ENCODE measurements around the gene ENTPD2. TPM values are rescaled to one million over a fixed set of nuclear protein-coding genes. Genes with fewer than 3 reads are reported as not detected.

Gene ENTPD2
- total and polyA plus RNA-seq, 5 donors, result 0.92 to 2.9 (median 1.6) TPM

DNA sequence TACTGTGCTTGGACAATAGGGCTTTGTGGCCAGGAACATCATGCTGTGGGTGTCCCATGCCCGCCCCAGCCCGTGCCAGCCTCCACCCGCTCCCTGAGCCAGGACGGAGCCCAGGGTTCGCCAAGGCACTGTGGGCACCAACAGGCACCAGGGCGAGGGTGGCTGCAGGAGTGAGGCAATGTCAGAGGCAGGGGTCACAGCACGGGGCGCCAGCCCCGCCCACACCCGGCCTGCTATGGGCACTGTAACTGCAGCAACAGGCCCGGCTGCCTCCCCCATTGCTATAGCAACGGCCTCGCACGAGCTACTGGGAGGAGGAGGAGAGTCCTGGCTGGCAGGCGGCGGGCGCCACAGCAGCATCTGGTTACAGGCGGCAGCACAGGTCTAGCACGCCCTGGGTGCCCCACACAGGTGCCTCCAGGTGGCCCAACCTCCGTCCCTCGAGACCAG is 28.3 kb downstream of the ENTPD2 start:
- intact Hi-C loops (cut with DNase I), result loop anchor here in 2 of 4 donors (5.0 kb wide), 2 partner anchors 73 to 78 kb away; partner anchors contain the start of genes C8G (in 1 of the 2) and LCN12 (in 1 of the 2)
- Histone ChIP-seq H3K27ac (ENCODE audit: low read length) (no peak overlapping the region), H3K9me3 (ENCODE audit: control insufficient read depth, low read length) (no peaks in the 10 kb centered on the region), H3K4me3 (ENCODE audit: low read length) (no peak overlapping the region), H3K27me3 (ENCODE audit: control insufficient read depth, insufficient read depth) (no peaks in the 10 kb centered on the region), H3K4me1 (ENCODE audit: control insufficient read depth, insufficient read depth, low read length) (no peaks in the 10 kb centered on the region)
- ATAC-seq, result no peak
- DNase-seq, result peak in 1 of 3 donors; percentile 77
- 82% methylated on average over 21 of the region's 21 CpGs for WGBS

DNA sequence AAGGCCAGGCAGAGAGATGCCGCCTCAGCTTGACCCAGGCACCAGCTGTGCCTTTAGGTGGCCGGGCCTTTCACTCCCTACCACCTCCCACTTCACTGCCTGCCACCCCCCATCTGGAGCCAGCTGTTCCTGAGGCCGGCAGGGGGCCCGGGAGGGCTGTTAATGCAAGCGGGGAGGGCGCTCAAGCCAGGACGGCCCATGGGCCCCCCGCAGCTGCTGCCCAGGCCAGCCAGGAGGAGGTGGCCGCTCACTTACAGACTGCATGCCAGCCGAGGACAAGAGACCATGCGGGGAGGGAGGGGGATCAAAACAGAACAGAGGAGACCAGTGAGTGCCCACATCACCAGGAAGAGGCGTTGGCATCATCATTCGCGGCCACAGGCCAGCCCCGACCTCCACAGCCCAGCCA is 30.3 kb downstream of the ENTPD2 start:
- 82% methylated on average over 15 of the region's 15 CpGs for WGBS
- ATAC-seq (no peak), DNase-seq (no peak)
- no peak overlapping the region for H3K4me3 ChIP-seq (ENCODE audit: low read length)
- H3K4me1 ChIP-seq (ENCODE audit: control insufficient read depth, insufficient read depth, low read length), result no peaks in the 10 kb centered on the region
- intact Hi-C loops (cut with DNase I), result no loop called here
- H3K27ac ChIP-seq (ENCODE audit: low read length), result no peak overlapping the region
- no peaks in the 10 kb centered on the region for H3K27me3 ChIP-seq (ENCODE audit: control insufficient read depth, insufficient read depth)
- H3K9me3 ChIP-seq (ENCODE audit: control insufficient read depth, low read length), result no peaks in the 10 kb centered on the region

DNA sequence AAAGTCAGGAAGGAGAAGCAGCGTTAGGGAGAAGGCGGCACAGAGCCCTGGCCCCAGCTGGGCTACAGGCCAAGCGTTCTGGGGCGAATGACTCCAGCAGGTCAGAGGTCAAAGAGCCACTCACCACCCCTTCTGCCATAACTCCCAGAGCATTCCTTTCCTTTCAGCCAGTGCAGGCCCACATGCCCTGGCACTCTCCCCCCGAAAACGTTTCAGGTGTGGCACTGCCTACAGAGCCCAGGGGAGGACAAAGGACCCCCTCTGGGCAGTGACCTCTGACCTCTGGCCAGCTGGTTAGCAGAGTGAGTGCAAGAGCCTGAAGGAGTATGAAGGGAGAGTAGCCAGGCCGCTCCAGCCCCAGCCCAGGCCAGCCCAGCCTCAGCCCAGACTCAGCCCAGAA is 30.7 kb downstream of the ENTPD2 start:
- Histone ChIP-seq H3K9me3 (ENCODE audit: control insufficient read depth, low read length) (no peaks in the 10 kb centered on the region), H3K27me3 (ENCODE audit: control insufficient read depth, insufficient read depth) (no peaks in the 10 kb centered on the region), H3K4me3 (ENCODE audit: low read length) (no peak overlapping the region), H3K4me1 (ENCODE audit: control insufficient read depth, insufficient read depth, low read length) (no peaks in the 10 kb centered on the region), H3K27ac (ENCODE audit: low read length) (no peak overlapping the region)
- DNase-seq (no peak), ATAC-seq (no peak)
- intact Hi-C loops (cut with DNase I), result no loop called here
- WGBS, result 81% methylated on average over 7 of the region's 7 CpGs

GRCh38 chr9:137022662-137023008 is 31.2 kb downstream of the ENTPD2 start:
- Histone ChIP-seq H3K4me3 (ENCODE audit: low read length) (no peak overlapping the region), H3K27me3 (ENCODE audit: control insufficient read depth, insufficient read depth) (no peaks in the 10 kb centered on the region), H3K27ac (ENCODE audit: low read length) (no peak overlapping the region), H3K9me3 (ENCODE audit: control insufficient read depth, low read length) (no peaks in the 10 kb centered on the region), H3K4me1 (ENCODE audit: control insufficient read depth, insufficient read depth, low read length) (no peaks in the 10 kb centered on the region)
- intact Hi-C loops (cut with DNase I), result no loop called here
- 94% methylated on average over 23 of the region's 23 CpGs for WGBS
- DNase-seq (no peak), ATAC-seq (no peak)

GRCh38 chr9:137021979-137022661 is 31.7 kb downstream of the ENTPD2 start:
- H3K27me3 ChIP-seq (ENCODE audit: control insufficient read depth, insufficient read depth), result no peaks in the 10 kb centered on the region
- no peaks in the 10 kb centered on the region for H3K4me1 ChIP-seq (ENCODE audit: control insufficient read depth, insufficient read depth, low read length)
- WGBS, result 62% methylated on average over 30 of the region's 30 CpGs
- ATAC-seq (peak; percentile 17 to 27), DNase-seq (no peak)
- intact Hi-C loops (cut with DNase I), result no loop called here
- no peak overlapping the region for H3K27ac ChIP-seq (ENCODE audit: low read length)
- H3K9me3 ChIP-seq (ENCODE audit: control insufficient read depth, low read length), result no peaks in the 10 kb centered on the region
- H3K4me3 ChIP-seq (ENCODE audit: low read length), result no peak overlapping the region

GRCh38 chr9:137021568-137021978 is 32.3 kb downstream of the ENTPD2 start:
- no peaks in the 10 kb centered on the region for H3K4me1 ChIP-seq (ENCODE audit: control insufficient read depth, insufficient read depth, low read length)
- intact Hi-C loops (cut with DNase I), result no loop called here
- ATAC-seq (no peak), DNase-seq (no peak)
- no peaks in the 10 kb centered on the region for H3K9me3 ChIP-seq (ENCODE audit: control insufficient read depth, low read length)
- no peak overlapping the region for H3K4me3 ChIP-seq (ENCODE audit: low read length)
- 93% methylated on average over 6 of the region's 6 CpGs for WGBS
- H3K27ac ChIP-seq (ENCODE audit: low read length), result no peak overlapping the region
- no peaks in the 10 kb centered on the region for H3K27me3 ChIP-seq (ENCODE audit: control insufficient read depth, insufficient read depth)

GRCh38 chr9:137020771-137021567 is 32.9 kb downstream of the ENTPD2 start:
- H3K4me3 ChIP-seq (ENCODE audit: low read length), result no peak overlapping the region
- H3K9me3 ChIP-seq (ENCODE audit: control insufficient read depth, low read length), result no peaks in the 10 kb centered on the region
- DNase-seq (no peak), ATAC-seq (no peak)
- WGBS, result 95% methylated on average over 32 of the region's 32 CpGs
- no peaks in the 10 kb centered on the region for H3K27me3 ChIP-seq (ENCODE audit: control insufficient read depth, insufficient read depth)
- intact Hi-C loops (cut with DNase I), result no loop called here
- no peak overlapping the region for H3K27ac ChIP-seq (ENCODE audit: low read length)
- H3K4me1 ChIP-seq (ENCODE audit: control insufficient read depth, insufficient read depth, low read length), result no peaks in the 10 kb centered on the region

GRCh38 chr9:137019891-137020683 is 33.8 kb downstream of the ENTPD2 start:
- Histone ChIP-seq H3K4me1 (ENCODE audit: control insufficient read depth, insufficient read depth, low read length) (no peaks in the 10 kb centered on the region), H3K27me3 (ENCODE audit: control insufficient read depth, insufficient read depth) (no peaks in the 10 kb centered on the region), H3K9me3 (ENCODE audit: control insufficient read depth, low read length) (no peaks in the 10 kb centered on the region), H3K27ac (ENCODE audit: low read length) (no peak overlapping the region), H3K4me3 (ENCODE audit: low read length) (no peak overlapping the region)
- DNase-seq (no peak), ATAC-seq (no peak)
- 93% methylated on average over 34 of the region's 34 CpGs for WGBS
- intact Hi-C loops (cut with DNase I), result no loop called here

- DNase-seq (no peak), ATAC-seq (no peak)
- intact Hi-C loops (cut with DNase I), result no loop called here
- 93% methylated on average over 36 of the region's 36 CpGs for WGBS
- Histone ChIP-seq H3K27ac (ENCODE audit: low read length) (no peak overlapping the region), H3K9me3 (ENCODE audit: control insufficient read depth, low read length) (no peaks in the 10 kb centered on the region), H3K4me3 (ENCODE audit: low read length) (no peak overlapping the region), H3K27me3 (ENCODE audit: control insufficient read depth, insufficient read depth) (no peaks in the 10 kb centered on the region), H3K4me1 (ENCODE audit: control insufficient read depth, insufficient read depth, low read length) (no peaks in the 10 kb centered on the region)
Observed at GRCh38 chr9:137018761-137019559, 34.9 kb downstream of the ENTPD2 start.

- Histone ChIP-seq H3K9me3 (ENCODE audit: control insufficient read depth, low read length) (no peaks in the 10 kb centered on the region), H3K4me3 (ENCODE audit: low read length) (no peak overlapping the region), H3K27ac (ENCODE audit: low read length) (no peak overlapping the region), H3K27me3 (ENCODE audit: control insufficient read depth, insufficient read depth) (no peaks in the 10 kb centered on the region), H3K4me1 (ENCODE audit: control insufficient read depth, insufficient read depth, low read length) (no peaks in the 10 kb centered on the region)
- intact Hi-C loops (cut with DNase I), result no loop called here
- 93% methylated on average over 45 of the region's 45 CpGs for WGBS
- no peak for ATAC-seq
- no peak for DNase-seq
Observed at GRCh38 chr9:137017791-137018497, 35.9 kb downstream of the ENTPD2 start.

Data from right cardiac atrium (tissue), 5 donors.